Neural progenitor cell (in vitro differentiated cells): ENCODE data around the gene DCP1B. TPM values are rescaled to one million over a fixed set of nuclear protein-coding genes. Genes with fewer than 3 reads are reported as not detected.

Source experiments
- DNase-seq: peaks from one replicate; pipeline ENCODE4 v3.0.0-alpha.2; 2016; ENCODE audit warnings: low spot score
- H2AFZ ChIP-seq: fragments of 200-600 bp; sonication (generic); replicated peaks from 2 replicates; pipeline ENCODE4 v1.6.1; 2016; ENCODE audit warnings: antibody characterized with exemption
- H3F3A ChIP-seq: fragments of 200-600 bp; sonication (generic); 2 replicates; pipeline ENCODE4 v1.6.1; 2016; ENCODE audit warnings: antibody characterized with exemption, low read depth
- H3K27ac ChIP-seq: fragments of 200-600 bp; sonication (generic); 2 replicates; pipeline ENCODE4 v1.5.1; 2016; ENCODE audit warnings: mild to moderate bottlenecking
- H3K27me3 ChIP-seq: fragments of 200-600 bp; sonication (generic); 2 replicates; pipeline ENCODE4 v1.6.1; 2016; ENCODE audit warnings: mild to moderate bottlenecking, moderate library complexity
- H3K36me3 ChIP-seq: fragments of 200-600 bp; sonication (generic); 2 replicates; pipeline ENCODE4 v1.5.1; 2016
- H3K4me1 ChIP-seq: fragments of 200-600 bp; sonication (generic); 2 replicates; pipeline ENCODE4 v1.6.1; 2016; ENCODE audit warnings: mixed run types
- H3K4me2 ChIP-seq: fragments of 200-600 bp; sonication (generic); 2 replicates; pipeline ENCODE4 v1.6.1; 2016
- H3K4me3 ChIP-seq: fragments of 200-600 bp; sonication (generic); 2 replicates; pipeline ENCODE4 v1.5.1; 2016
- H3K79me2 ChIP-seq: fragments of 200-600 bp; sonication (generic); 2 replicates; pipeline ENCODE4 v1.6.1; 2016; ENCODE audit warnings: low read depth
- H3K9ac ChIP-seq: fragments of 200-600 bp; sonication (generic); 2 replicates; pipeline ENCODE4 v1.6.1; 2016
- H3K9me3 ChIP-seq: fragments of 200-600 bp; sonication (generic); 2 replicates; pipeline ENCODE4 v1.5.1; 2016; ENCODE audit warnings: low read depth
- H4K20me1 ChIP-seq: fragments of 200-600 bp; sonication (generic); 2 replicates; pipeline ENCODE4 v1.6.1; 2016; ENCODE audit warnings: low read depth
- H3K27ac Mint-ChIP-seq: 3 replicates; pipeline ENCODE4 v1.8.0; 2021; ENCODE audit warnings: mixed read lengths
- H3K27me3 Mint-ChIP-seq: 2 replicates; pipeline ENCODE4 v1.8.0; 2022; ENCODE audit warnings: low read depth, mild to moderate bottlenecking, inconsistent platforms, moderate library complexity, mixed read lengths; ENCODE audit not compliant: insufficient read depth
- H3K36me3 Mint-ChIP-seq: 3 replicates; pipeline ENCODE4 v1.8.0; 2021; ENCODE audit warnings: mixed read lengths
- H3K4me1 Mint-ChIP-seq: 3 replicates; pipeline ENCODE4 v1.8.0; 2021; ENCODE audit warnings: mixed read lengths
- H3K4me3 Mint-ChIP-seq: 3 replicates; pipeline ENCODE4 v1.8.0; 2021; ENCODE audit warnings: mild to moderate bottlenecking, moderate library complexity, mixed read lengths
- H3K9me3 Mint-ChIP-seq: 3 replicates; pipeline ENCODE4 v1.8.0; 2020; ENCODE audit warnings: mixed read lengths
- CTCF ChIP-seq: fragments of 200-600 bp; sonication (generic); IDR thresholded peaks from 2 replicates; pipeline ENCODE4 v1.5.1; 2017; ENCODE audit warnings: antibody characterized with exemption, mild to moderate bottlenecking
- EZH2 ChIP-seq: fragments of 200-600 bp; sonication (generic); IDR thresholded peaks from 2 replicates; pipeline ENCODE4 v1.6.1; 2017; ENCODE audit warnings: antibody characterized with exemption, mild to moderate bottlenecking, moderate library complexity
- EZH2phosphoT487 ChIP-seq: fragments of 200-600 bp; sonication (generic); IDR thresholded peaks from 2 replicates; pipeline ENCODE4 v1.6.1; 2017; ENCODE audit warnings: antibody characterized with exemption
- total RNA-seq: library from RNA; depleted of rRNA; stranded (reverse); fragments of >200 nt; gene quantifications from 2 replicates; pipeline ENCODE4 v1.2.3, GENCODE V29; 2015; ENCODE audit warnings: low replicate concordance

DCP1B gene
- total RNA-seq, 1 donor from 2014 or later = 20.2 TPM

GRCh38 chr12:2013086-2013485, 8.8 kb upstream of the DCP1B start:
- Histone ChIP-seq H3K27ac (no peak overlapping the region), H3K79me2 (no peaks in the 10 kb centered on the region)
- no peak overlapping the region for H3K27ac Mint-ChIP-seq

GRCh38 chr12:2011643-2012607, 7.7 kb upstream of the DCP1B start:
- H3K27ac Mint-ChIP-seq = no peak overlapping the region
- no peaks in the 10 kb centered on the region for H3K36me3 Mint-ChIP-seq
- Histone ChIP-seq H3K4me2 (no peak overlapping the region), H4K20me1 (no peaks in the 10 kb centered on the region), H3K79me2 (no peaks in the 10 kb centered on the region), H3K4me3 (no peak overlapping the region), H3K9ac (no peak overlapping the region), H2AFZ (peak overlapping the region; percentile 88), H3K9me3 (no peaks in the 10 kb centered on the region), H3K27me3 (no peaks in the 10 kb centered on the region), H3K36me3 (no peaks in the 10 kb centered on the region), H3K27ac (no peak overlapping the region), H3F3A (peaks cover 4% of the 10 kb centered on the region), H3K4me1 (peaks cover 15% of the 10 kb centered on the region)
- H3K4me1 Mint-ChIP-seq = peaks cover 14% of the 10 kb centered on the region
- peak; percentile 34 for DNase-seq
- H3K27me3 Mint-ChIP-seq = no peaks in the 10 kb centered on the region
- H3K4me3 Mint-ChIP-seq = no peak overlapping the region
- TF ChIP-seq EZH2phosphoT487 (no peak), CTCF (peak; percentile 37)
- H3K9me3 Mint-ChIP-seq = no peaks in the 10 kb centered on the region

More at GRCh38 chr12:2013086-2013485, 8.8 kb upstream of the DCP1B start:
- Mint-ChIP-seq H3K36me3 (no peaks in the 10 kb centered on the region), H3K27me3 (no peaks in the 10 kb centered on the region), H3K4me1 (peaks cover 20% of the 10 kb centered on the region), H3K9me3 (no peaks in the 10 kb centered on the region), H3K4me3 (no peak overlapping the region)
- Histone ChIP-seq H4K20me1 (no peaks in the 10 kb centered on the region), H3K36me3 (no peaks in the 10 kb centered on the region), H3K9me3 (no peaks in the 10 kb centered on the region), H2AFZ (no peak overlapping the region), H3K4me2 (no peak overlapping the region), H3K4me3 (no peak overlapping the region), H3F3A (peaks cover 11% of the 10 kb centered on the region), H3K4me1 (peaks cover 27% of the 10 kb centered on the region), H3K9ac (no peak overlapping the region), H3K27me3 (no peaks in the 10 kb centered on the region)
- DNase-seq = no peak
- TF ChIP-seq CTCF (no peak), EZH2 (no peak), EZH2phosphoT487 (no peak)

DNA sequence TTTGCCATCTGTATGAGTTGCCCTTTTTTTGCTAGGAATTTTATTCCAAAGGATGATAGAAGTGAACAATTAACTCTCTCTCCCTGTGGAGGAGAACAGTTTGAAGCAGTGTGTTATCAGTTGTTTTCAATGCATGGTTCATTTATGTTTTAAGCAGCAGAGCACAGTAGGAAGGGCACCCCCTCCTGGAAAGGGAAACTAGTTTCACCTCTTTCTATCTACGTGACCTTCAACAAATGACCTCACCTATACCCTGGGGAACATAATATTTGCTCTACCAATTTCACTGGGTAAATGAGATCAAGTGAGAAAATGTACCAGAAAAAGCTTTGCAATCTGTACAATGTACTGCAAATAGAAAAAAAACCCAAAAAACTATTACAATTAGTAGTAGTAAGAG, 5.4 kb upstream of the DCP1B start:
- DNase-seq = no peak
- Mint-ChIP-seq H3K36me3 (no peaks in the 10 kb centered on the region), H3K27me3 (no peaks in the 10 kb centered on the region), H3K4me1 (peaks cover 19% of the 10 kb centered on the region), H3K4me3 (no peak overlapping the region), H3K9me3 (no peaks in the 10 kb centered on the region), H3K27ac (no peak overlapping the region)
- Histone ChIP-seq H3K9ac (no peak overlapping the region), H3K36me3 (no peaks in the 10 kb centered on the region), H3K4me3 (no peak overlapping the region), H3K4me1 (peaks cover 22% of the 10 kb centered on the region), H3F3A (peaks cover 10% of the 10 kb centered on the region), H3K4me2 (no peak overlapping the region), H3K79me2 (no peaks in the 10 kb centered on the region), H3K9me3 (no peaks in the 10 kb centered on the region), H2AFZ (peak overlapping the region; percentile 35), H3K27ac (no peak overlapping the region), H3K27me3 (no peaks in the 10 kb centered on the region), H4K20me1 (no peaks in the 10 kb centered on the region)
- TF ChIP-seq EZH2phosphoT487 (no peak), CTCF (peak; percentile 37), EZH2 (no peak)
